ENCODE data around the gene STYK1.
"Not testable (repeated sequence)": the region's sequence is repeated elsewhere in the genome, so short reads cannot be mapped to it uniquely, and the experiment has no call there.

STYK1 gene

DNA sequence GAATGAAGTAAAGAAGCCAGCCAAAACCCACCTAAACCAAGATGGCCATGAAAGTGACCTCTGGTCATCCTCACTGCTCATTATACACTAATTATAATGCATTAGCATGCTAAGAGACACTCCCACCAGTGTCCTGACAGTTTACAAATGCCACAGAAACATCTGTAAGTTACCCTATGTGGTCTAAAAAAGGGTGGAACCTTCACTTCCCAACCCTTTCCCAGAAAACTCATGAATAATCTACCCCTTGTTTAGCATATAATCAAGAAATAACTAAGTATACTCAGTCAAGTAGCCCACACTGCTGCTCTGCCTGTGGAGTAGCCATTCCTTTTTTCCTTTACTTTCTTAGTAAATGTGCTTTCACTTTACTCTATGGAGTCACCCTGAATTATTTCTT is 19.8 kb downstream of the STYK1 start:
- H3K4me1 Mint-ChIP-seq: no peaks in the 10 kb centered on the region
- H3K9me3 Mint-ChIP-seq: no peaks in the 10 kb centered on the region
- no peaks in the 10 kb centered on the region for H3K36me3 Mint-ChIP-seq
- no peak overlapping the region for H3K27ac Mint-ChIP-seq
- no peak overlapping the region for H3K4me3 Mint-ChIP-seq
- DNase-seq (ENCODE audit: low spot score in 2 of 2) (no peak), ATAC-seq (no peak)

GRCh38 chr12:10652192-10652591 is 21.7 kb downstream of the STYK1 start:
- no peak overlapping the region for H3K4me3 Mint-ChIP-seq
- no peaks in the 10 kb centered on the region for H3K36me3 Mint-ChIP-seq
- no peaks in the 10 kb centered on the region for H3K4me1 Mint-ChIP-seq
- H3K9me3 Mint-ChIP-seq: no peaks in the 10 kb centered on the region
- DNase-seq (ENCODE audit: low spot score in 2 of 2): no peak
- H3K27ac Mint-ChIP-seq: no peak overlapping the region
- no peak for ATAC-seq

DNA sequence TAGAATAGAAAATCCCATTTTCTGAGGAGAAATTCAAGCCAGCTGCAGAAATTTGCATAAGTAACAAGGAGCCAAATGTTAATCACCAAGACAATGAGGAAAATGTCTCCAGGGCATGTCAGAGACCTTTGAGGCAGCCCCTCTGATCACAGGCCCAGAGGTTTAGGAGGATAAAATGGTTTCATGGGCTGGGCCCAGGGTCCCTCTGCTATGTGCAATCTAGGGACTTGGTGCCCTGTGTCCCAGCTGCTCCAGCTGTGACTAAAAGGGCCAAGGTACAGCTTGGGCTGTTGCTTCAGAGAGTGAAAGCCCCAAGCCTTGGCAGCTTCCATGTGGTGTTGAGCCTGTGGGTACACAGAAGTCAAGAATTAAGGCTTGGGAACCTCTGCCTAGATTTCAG is 27.3 kb downstream of the STYK1 start:
- not testable (repeated sequence) for H3K4me1 Mint-ChIP-seq; H3K27ac Mint-ChIP-seq; H3K4me3 Mint-ChIP-seq; DNase-seq (ENCODE audit: low spot score in 2 of 2); ATAC-seq; H3K36me3 Mint-ChIP-seq
- peaks cover 17% of the 10 kb centered on the region for H3K9me3 Mint-ChIP-seq

DNA sequence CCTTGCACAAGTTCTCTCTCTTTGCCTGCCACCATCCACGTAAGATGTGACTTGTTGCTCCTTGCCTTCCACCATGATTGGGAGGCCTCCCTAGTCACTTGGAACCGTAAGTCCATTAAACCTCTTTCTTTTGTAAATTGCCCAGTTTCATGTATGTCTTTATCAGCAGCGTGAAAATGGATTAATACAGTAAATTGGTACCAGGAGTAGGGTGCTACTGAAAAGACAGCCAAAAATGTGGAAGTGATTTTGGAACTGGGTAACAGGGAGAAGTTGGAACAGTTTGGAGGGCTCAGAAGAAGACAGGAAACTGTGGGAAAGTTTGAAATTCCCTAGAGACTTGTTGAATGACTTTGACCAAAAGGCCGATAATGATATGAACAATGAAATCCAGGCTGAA is 27.9 kb downstream of the STYK1 start:
- no peak for DNase-seq (ENCODE audit: low spot score in 2 of 2)
- H3K27ac Mint-ChIP-seq: no peak overlapping the region
- no peaks in the 10 kb centered on the region for H3K36me3 Mint-ChIP-seq
- H3K4me3 Mint-ChIP-seq: no peak overlapping the region
- H3K9me3 Mint-ChIP-seq: peaks cover 17% of the 10 kb centered on the region
- H3K4me1 Mint-ChIP-seq: no peaks in the 10 kb centered on the region
- no peak for ATAC-seq

DNA sequence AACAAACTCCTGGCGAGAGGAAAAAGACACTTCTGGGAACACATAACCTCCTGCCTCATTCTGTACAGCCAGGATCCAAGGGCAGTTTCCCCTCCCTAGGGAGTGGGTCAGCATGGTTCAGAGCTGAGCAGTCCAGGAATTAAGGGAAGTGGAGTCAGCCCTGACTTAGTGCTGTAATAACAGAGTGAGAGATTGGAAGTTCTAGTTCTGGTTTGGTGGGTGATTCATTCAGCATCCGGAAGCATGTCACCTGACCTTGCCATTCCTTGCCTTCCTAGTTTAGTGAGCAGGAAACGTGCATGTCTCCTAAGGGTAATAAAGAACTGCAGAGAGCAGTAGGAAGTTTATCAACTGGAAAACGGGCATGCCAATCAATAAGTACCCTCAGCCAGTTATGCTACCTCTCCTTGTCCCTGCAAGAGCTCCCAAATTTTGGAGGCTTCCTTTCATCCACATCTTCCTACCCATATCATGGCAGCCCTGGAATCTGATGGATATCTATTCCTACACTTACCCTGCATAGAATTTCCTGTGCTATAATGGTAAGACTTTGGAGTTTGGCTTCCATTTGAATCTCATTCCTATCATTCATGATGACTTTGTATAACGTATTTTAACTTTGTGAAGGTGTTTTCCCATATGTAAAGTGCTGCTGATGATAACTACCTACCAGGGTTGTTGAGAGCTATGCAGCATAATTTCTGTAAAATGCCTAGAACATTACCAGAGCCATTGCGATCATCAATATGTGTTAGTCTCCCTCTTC is 31.9 kb downstream of the STYK1 start:
- no peak overlapping the region for H3K27ac Mint-ChIP-seq

GRCh38 chr12:10638728-10639127 is 35.1 kb downstream of the STYK1 start:
- H3K4me1 Mint-ChIP-seq: no peaks in the 10 kb centered on the region
- no peaks in the 10 kb centered on the region for H3K9me3 Mint-ChIP-seq
- DNase-seq (ENCODE audit: low spot score in 2 of 2) (no peak), ATAC-seq (no peak)
- no peaks in the 10 kb centered on the region for H3K36me3 Mint-ChIP-seq
- peak overlapping the region; percentile 41 for H3K27ac Mint-ChIP-seq
- no peak overlapping the region for H3K4me3 Mint-ChIP-seq

More for the DNA sequence above, 31.9 kb downstream of the STYK1 start:
- Mint-ChIP-seq H3K4me1 (no peaks in the 10 kb centered on the region), H3K9me3 (peaks cover 17% of the 10 kb centered on the region), H3K4me3 (no peak overlapping the region), H3K36me3 (no peaks in the 10 kb centered on the region)
- ATAC-seq: no peak
- no peak for DNase-seq (ENCODE audit: low spot score in 2 of 2)

- Mint-ChIP-seq H3K9me3 (no peaks in the 10 kb centered on the region), H3K27ac (no peak overlapping the region), H3K4me1 (no peaks in the 10 kb centered on the region), H3K36me3 (no peaks in the 10 kb centered on the region), H3K4me3 (no peak overlapping the region)
- ATAC-seq (no peak), DNase-seq (ENCODE audit: low spot score in 2 of 2) (no peak)
Measured at GRCh38 chr12:10636611-10637010, 37.2 kb downstream of the STYK1 start.

DNA sequence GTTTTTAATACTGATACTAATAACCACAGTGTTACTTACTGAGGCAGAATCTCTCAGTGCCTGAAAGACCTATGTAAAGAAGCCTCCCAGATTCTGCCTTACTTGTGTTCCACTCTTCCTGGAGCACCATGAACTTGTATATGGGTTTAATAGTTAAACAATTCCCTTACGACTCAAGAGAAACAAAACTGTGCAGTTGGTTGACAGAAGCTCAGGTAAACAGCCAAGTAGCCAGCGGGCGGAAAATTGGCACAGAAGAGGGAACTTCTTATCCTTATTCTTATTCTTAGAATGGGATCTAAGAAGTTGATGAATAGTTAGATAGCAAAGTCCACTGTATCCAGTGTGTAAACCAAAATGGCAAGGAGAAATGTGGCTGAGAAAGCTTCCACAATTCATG is 37.7 kb downstream of the STYK1 start:
- Mint-ChIP-seq H3K9me3 (no peaks in the 10 kb centered on the region), H3K4me3 (no peak overlapping the region), H3K36me3 (no peaks in the 10 kb centered on the region), H3K27ac (no peak overlapping the region), H3K4me1 (no peaks in the 10 kb centered on the region)
- no peak for DNase-seq (ENCODE audit: low spot score in 2 of 2)
- no peak for ATAC-seq

GRCh38 chr12:10635306-10635705 is 38.5 kb downstream of the STYK1 start:
- Mint-ChIP-seq H3K4me3 (no peak overlapping the region), H3K27ac (no peak overlapping the region), H3K36me3 (no peaks in the 10 kb centered on the region), H3K9me3 (no peaks in the 10 kb centered on the region), H3K4me1 (no peaks in the 10 kb centered on the region)
- DNase-seq (ENCODE audit: low spot score in 2 of 2) (no peak), ATAC-seq (no peak)

DNA sequence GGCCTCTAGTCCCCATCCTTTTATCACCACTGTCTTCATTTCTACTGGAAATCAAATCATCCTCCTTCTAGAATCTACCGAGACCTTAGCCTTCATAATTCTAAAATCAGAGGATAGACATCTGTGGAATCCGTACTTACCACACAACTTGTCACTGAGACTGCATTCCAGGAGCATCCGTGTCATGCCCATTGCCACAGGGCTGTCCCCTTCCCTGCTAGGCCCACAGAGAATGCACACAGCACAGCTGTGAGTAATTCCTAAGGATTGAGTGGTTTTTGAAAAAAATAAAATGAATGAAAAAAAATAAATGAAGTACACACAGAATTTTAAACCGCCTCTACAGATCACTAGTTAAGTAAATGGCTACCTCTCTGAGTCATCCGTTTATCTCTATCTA is 39.4 kb downstream of the STYK1 start:
- ATAC-seq (no peak), DNase-seq (ENCODE audit: low spot score in 2 of 2) (no peak)
- Mint-ChIP-seq H3K36me3 (no peaks in the 10 kb centered on the region), H3K4me1 (no peaks in the 10 kb centered on the region), H3K9me3 (no peaks in the 10 kb centered on the region), H3K27ac (no peak overlapping the region), H3K4me3 (no peak overlapping the region)

DNA sequence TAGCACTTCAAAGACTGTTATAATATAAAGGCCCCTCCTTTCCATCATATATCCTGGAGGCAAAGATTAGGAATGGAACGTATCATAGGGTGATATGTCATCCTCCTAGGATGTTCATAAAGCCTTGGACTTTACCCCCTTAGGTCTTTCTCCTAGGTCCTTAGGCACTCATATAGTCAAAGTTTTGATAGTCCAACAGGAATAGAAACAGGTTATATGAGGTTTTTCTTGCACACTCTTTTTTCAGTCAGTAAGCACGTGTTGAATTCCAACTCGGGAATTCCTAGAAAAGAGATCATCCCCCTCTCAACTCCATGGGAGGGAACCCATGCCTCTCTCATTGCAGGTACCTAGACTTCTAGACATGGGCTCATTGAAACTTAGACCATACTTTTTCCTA is 40.3 kb downstream of the STYK1 start:
- H3K27ac Mint-ChIP-seq: no peak overlapping the region
- H3K4me3 Mint-ChIP-seq: no peak overlapping the region
- DNase-seq (ENCODE audit: low spot score in 2 of 2) (no peak), ATAC-seq (no peak)
- no peaks in the 10 kb centered on the region for H3K36me3 Mint-ChIP-seq
- no peaks in the 10 kb centered on the region for H3K4me1 Mint-ChIP-seq
- no peaks in the 10 kb centered on the region for H3K9me3 Mint-ChIP-seq

DNA sequence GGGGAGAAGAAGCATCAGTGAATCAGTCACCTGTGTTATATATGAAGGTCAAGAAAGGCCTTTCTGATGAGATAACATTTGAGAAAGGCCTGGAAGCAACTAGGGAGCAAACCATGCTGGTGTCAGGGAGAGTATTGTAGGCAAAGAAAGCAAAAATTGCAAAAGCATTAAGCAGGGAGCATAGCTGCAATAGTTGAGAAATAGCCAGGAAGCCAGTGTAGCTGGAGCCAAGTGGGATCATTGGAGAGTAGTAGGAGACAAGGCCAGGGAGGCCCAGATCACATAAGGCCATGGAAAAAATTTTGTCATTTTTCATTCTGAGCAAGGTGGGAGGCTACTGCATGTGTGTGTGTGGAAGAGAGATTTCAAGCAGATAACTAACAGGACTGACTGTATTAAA is 41.6 kb downstream of the STYK1 start:
- Mint-ChIP-seq H3K27ac (no peak overlapping the region), H3K36me3 (peaks cover 2% of the 10 kb centered on the region), H3K4me3 (no peak overlapping the region), H3K4me1 (no peaks in the 10 kb centered on the region), H3K9me3 (no peaks in the 10 kb centered on the region)
- ATAC-seq (no peak), DNase-seq (ENCODE audit: low spot score in 2 of 2) (no peak)

GRCh38 chr12:10624605-10625004 is 49.2 kb downstream of the STYK1 start:
- DNase-seq (ENCODE audit: low spot score in 2 of 2): no peak
- Mint-ChIP-seq H3K4me1 (no peaks in the 10 kb centered on the region), H3K36me3 (peaks cover 9% of the 10 kb centered on the region)

GRCh38 chr12:10623131-10623530 is 50.7 kb downstream of the STYK1 start:
- no peak overlapping the region for H3K4me3 Mint-ChIP-seq
- H3K9me3 Mint-ChIP-seq: no peaks in the 10 kb centered on the region
- no peaks in the 10 kb centered on the region for H3K4me1 Mint-ChIP-seq
- H3K27ac Mint-ChIP-seq: no peak overlapping the region
- no peak for DNase-seq (ENCODE audit: low spot score in 2 of 2)
- ATAC-seq: no peak
- peaks cover 9% of the 10 kb centered on the region for H3K36me3 Mint-ChIP-seq

More at GRCh38 chr12:10624605-10625004, 49.2 kb downstream of the STYK1 start:
- H3K4me3 Mint-ChIP-seq: no peak overlapping the region
- no peak for ATAC-seq
- no peaks in the 10 kb centered on the region for H3K9me3 Mint-ChIP-seq
- no peak overlapping the region for H3K27ac Mint-ChIP-seq

DNA sequence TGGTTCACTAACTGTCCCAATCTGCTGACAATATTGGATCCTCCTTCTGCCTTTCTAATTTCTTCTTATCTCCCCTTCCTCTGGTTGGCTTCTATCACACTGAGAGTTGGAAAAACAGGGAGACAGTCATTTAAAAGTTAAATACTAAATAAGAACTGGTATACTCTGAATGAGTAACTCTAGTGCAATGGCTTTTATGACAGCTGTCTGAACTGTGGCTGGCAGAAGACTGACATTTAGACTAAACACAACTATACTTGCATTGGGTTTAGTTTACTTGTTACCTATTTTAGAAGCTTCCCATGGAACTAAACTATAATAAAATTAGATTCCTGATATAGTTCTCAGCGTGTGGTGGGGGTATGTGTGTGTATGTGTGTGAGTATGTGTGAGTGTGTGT is 52.6 kb downstream of the STYK1 start:
- Mint-ChIP-seq H3K4me3 (no peak overlapping the region), H3K27ac (no peak overlapping the region), H3K36me3 (peaks cover 5% of the 10 kb centered on the region), H3K4me1 (no peaks in the 10 kb centered on the region), H3K9me3 (no peaks in the 10 kb centered on the region)
- no peak for DNase-seq (ENCODE audit: low spot score in 2 of 2)
- ATAC-seq: no peak

- Mint-ChIP-seq H3K9me3 (no peaks in the 10 kb centered on the region), H3K4me3 (no peak overlapping the region), H3K27ac (no peak overlapping the region), H3K36me3 (peaks cover 5% of the 10 kb centered on the region), H3K4me1 (no peaks in the 10 kb centered on the region)
- ATAC-seq (no peak), DNase-seq (ENCODE audit: low spot score in 2 of 2) (no peak)
Measured at GRCh38 chr12:10620078-10620779, 53.6 kb downstream of the STYK1 start.

Data from stimulated activated effector memory CD8-positive, alpha-beta T cell treated with anti-CD3 and anti-CD28 coated beads, Interleukin-12 subunit alpha, Interleukin-12 subunit beta, amount 100 ng/mL, for 72 hours (primary cell).